Choroid plexus epithelial cell (primary cell): ENCODE measurements around the gene NR2F6.

ENCODE experiments used
- DNase-seq: peaks from one replicate; pipeline ENCODE4 v3.0.0-alpha.2; 2010; ENCODE audit warnings: low read depth
- H3K4me3 ChIP-seq: 2 replicates; pipeline ENCODE4 v1.5.1; 2011; ENCODE audit warnings: low read depth, mild to moderate bottlenecking, control low read depth, low read length, moderate library complexity
- TF ChIP-seq, protein P1 (sequence below): conservative IDR thresholded peaks from 2 replicates; pipeline ENCODE4 v1.5.1; 2011; ENCODE audit warnings: low read depth, mild to moderate bottlenecking, control low read depth, inconsistent platforms, low read length, moderate library complexity

The NR2F6 gene

GRCh38 chr19:17236811-17237543, 8.7 kb downstream of the NR2F6 start:
- TF ChIP-seq, protein P1, sequence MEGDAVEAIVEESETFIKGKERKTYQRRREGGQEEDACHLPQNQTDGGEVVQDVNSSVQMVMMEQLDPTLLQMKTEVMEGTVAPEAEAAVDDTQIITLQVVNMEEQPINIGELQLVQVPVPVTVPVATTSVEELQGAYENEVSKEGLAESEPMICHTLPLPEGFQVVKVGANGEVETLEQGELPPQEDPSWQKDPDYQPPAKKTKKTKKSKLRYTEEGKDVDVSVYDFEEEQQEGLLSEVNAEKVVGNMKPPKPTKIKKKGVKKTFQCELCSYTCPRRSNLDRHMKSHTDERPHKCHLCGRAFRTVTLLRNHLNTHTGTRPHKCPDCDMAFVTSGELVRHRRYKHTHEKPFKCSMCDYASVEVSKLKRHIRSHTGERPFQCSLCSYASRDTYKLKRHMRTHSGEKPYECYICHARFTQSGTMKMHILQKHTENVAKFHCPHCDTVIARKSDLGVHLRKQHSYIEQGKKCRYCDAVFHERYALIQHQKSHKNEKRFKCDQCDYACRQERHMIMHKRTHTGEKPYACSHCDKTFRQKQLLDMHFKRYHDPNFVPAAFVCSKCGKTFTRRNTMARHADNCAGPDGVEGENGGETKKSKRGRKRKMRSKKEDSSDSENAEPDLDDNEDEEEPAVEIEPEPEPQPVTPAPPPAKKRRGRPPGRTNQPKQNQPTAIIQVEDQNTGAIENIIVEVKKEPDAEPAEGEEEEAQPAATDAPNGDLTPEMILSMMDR: no peak
- no peak for DNase-seq
- no peak overlapping the region for H3K4me3 ChIP-seq

GRCh38 chr19:17235971-17236777, 9.5 kb downstream of the NR2F6 start:
- H3K4me3 ChIP-seq: peak overlapping the region; percentile 62
- no peak for DNase-seq
- TF ChIP-seq, protein P1: no peak

GRCh38 chr19:17235300-17235970, 10.3 kb downstream of the NR2F6 start:
- TF ChIP-seq, protein P1: peak; percentile 50
- peak overlapping the region; percentile 62 for H3K4me3 ChIP-seq
- DNase-seq: peak; percentile 79

DNA sequence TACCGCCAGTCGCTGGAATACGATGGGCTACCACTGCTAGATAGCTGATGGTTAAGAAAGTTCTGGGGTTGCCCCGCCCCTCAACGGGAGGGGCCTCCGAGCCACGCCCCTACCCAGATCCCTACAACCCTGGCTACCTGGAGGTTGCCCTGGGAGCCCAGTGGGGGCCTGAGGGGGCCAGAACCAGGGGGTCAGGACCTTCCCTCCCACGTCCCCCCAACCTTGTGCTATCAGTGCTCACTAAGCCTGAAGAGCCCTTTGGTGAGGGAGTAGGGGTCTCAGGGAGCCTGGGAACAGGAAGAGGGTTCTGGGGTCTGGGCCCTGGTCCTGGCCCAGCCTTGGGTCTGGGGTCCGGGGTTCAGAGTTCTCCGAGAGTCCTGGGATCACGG, 10.8 kb downstream of the NR2F6 start:
- TF ChIP-seq, protein P1: no peak
- H3K4me3 ChIP-seq: peak overlapping the region; percentile 62
- peak; percentile 56 for DNase-seq

GRCh38 chr19:17232258-17232657, 13.5 kb downstream of the NR2F6 start:
- TF ChIP-seq, protein P1: no peak
- no peak overlapping the region for H3K4me3 ChIP-seq
- no peak for DNase-seq

DNA sequence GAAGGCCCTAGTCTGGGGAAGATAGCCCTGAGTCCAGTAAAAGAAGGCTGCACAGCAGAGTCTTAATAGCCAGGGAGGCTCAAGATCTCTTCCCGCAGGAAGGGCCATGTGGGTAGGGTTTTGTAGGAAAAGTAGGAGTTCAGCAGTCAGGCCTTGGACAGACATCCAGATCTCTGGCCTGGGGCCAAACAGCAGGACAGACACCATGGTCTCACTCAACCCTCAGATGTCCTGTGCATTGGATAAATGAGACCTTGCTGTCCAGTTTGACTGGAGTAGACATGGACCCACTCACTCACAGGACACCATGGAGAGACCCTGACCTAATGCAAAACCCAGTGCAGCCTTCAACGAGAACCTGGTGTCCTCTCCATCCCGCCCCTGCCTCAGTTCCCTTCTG, 15.8 kb downstream of the NR2F6 start:
- DNase-seq: no peak
- TF ChIP-seq, protein P1: no peak
- H3K4me3 ChIP-seq: no peak overlapping the region
